ENCODE results near the gene FAM186B.

Gene FAM186B

DNA sequence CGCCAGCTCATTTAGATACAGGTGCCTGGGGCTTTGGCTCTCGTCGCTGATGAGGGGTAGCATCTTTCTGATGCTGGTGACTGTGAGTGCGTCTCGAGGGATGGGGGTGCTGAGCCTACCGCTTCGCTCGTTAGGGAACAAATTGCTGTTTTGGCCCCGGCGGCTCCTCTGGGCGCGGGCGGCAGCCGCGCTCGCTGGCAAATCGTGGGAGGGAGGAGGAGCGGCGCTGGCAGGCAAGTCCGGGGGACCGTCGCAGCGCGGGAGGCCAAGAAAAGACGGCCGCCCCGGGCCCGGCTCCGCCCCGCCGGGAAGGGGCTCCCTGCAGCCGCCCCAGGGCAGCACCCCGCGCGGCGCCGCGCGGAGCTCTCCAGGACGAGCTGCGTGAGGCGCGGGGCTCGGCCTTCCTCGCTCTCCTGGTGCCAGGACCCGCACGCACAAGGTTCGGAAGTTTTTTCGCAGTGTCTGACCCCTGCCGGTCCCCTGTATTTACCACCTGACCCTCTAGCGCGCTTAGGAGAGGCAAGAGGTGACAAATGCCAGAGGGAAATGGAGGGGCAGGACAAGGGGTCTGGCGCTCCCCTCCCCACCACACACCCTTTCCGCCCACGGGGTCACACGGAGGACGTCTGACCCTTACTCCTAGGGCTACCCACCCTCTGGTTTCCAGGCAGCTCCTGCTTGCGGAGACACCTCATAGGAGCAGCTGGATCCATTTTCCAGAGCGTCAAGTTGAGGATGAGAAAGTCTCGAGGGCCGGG is 67.5 kb downstream of the FAM186B start:
- no peak for DNase-seq (ENCODE audit: low spot score)

All from kidney tubule cell (primary cell).